Mammary epithelial cell (primary cell): ENCODE results near the gene FLACC1.

Source experiments
- CTCF ChIP-seq, 2 donors: IDR thresholded peaks in 1 of 2; conservative IDR thresholded peaks in 1 of 2; 2 replicates each; pipeline ENCODE4 v1.5.1; 2011 to 2012; ENCODE audit warnings: inconsistent platforms in 2 of 2, low read length in 2 of 2, mild to moderate bottlenecking in 2 of 2, control low read depth in 1 of 2, low read depth in 1 of 2; ENCODE audit not compliant: insufficient read depth in 1 of 2; ENCODE audit errors: extremely low read depth in 1 of 2
- EZH2 ChIP-seq: IDR thresholded peaks from 2 replicates; pipeline ENCODE4 v1.6.1; 2012; ENCODE audit warnings: low read length, inconsistent platforms, borderline replicate concordance

GRCh38 chr2:201347138-201347537 is 10.0 kb downstream of the FLACC1 start:
- TF ChIP-seq CTCF (conservative IDR thresholded peaks at IDR 0.05 in 1 of 2, IDR thresholded peaks at IDR 0.05 in 1 of 2; ENCODE audit: extremely low read depth in 1 of 2, insufficient read depth in 1 of 2, low read depth in 1 of 2, low read length in 2 of 2), result no peak
- no peak for TF ChIP-seq EZH2
